ENCODE results near the gene PDGFRB.

Gene PDGFRB

GRCh38 chr5:150148117-150148927 is 7.3 kb downstream of the PDGFRB start:
- H3K4me3 ChIP-seq (ENCODE audit: low read length): no peak overlapping the region
- no peak for DNase-seq (ENCODE audit: low read depth)
- no peak for TF ChIP-seq CTCF (IDR thresholded peaks at IDR 0.05; ENCODE audit: insufficient read depth, low read depth, low read length, missing control alignments)

GRCh38 chr5:150147670-150148069 is 8.0 kb downstream of the PDGFRB start:
- no peak for TF ChIP-seq CTCF (IDR thresholded peaks at IDR 0.05; ENCODE audit: insufficient read depth, low read depth, low read length, missing control alignments)
- H3K4me3 ChIP-seq (ENCODE audit: low read length): no peak overlapping the region
- no peak for DNase-seq (ENCODE audit: low read depth)

- DNase-seq (ENCODE audit: low read depth): no peak
- H3K4me3 ChIP-seq (ENCODE audit: low read length): no peak overlapping the region
- TF ChIP-seq CTCF (IDR thresholded peaks at IDR 0.05; ENCODE audit: insufficient read depth, low read depth, low read length, missing control alignments): no peak
These were observed 8.6 kb downstream of the PDGFRB start for GRCh38 chr5:150146862-150147601.

- no peak for TF ChIP-seq CTCF (IDR thresholded peaks at IDR 0.05; ENCODE audit: insufficient read depth, low read depth, low read length, missing control alignments)
- no peak overlapping the region for H3K4me3 ChIP-seq (ENCODE audit: low read length)
- no peak for DNase-seq (ENCODE audit: low read depth)
These were observed 9.4 kb downstream of the PDGFRB start for GRCh38 chr5:150146235-150146634.

- H3K4me3 ChIP-seq (ENCODE audit: low read length): no peak overlapping the region
- no peak for DNase-seq (ENCODE audit: low read depth)
- no peak for TF ChIP-seq CTCF (IDR thresholded peaks at IDR 0.05; ENCODE audit: insufficient read depth, low read depth, low read length, missing control alignments)
These were observed 10.8 kb downstream of the PDGFRB start for GRCh38 chr5:150144879-150145278.

- TF ChIP-seq CTCF (IDR thresholded peaks at IDR 0.05; ENCODE audit: insufficient read depth, low read depth, low read length, missing control alignments): no peak
- no peak for DNase-seq (ENCODE audit: low read depth)
- H3K4me3 ChIP-seq (ENCODE audit: low read length): no peak overlapping the region
These were observed 11.3 kb downstream of the PDGFRB start for GRCh38 chr5:150144246-150144801.
